Measurements from ENCODE around the gene NUDT8.

The NUDT8 gene

GRCh38 chr11:67644042-67644441, 14.3 kb upstream of the NUDT8 start:
- 0 out of 2 replicates have a peak overlapping the region, but pooled peaks have one; percentile 1 for H3K27ac ChIP-seq
- TF ChIP-seq CTCF (conservative IDR thresholded peaks at IDR 0.05) (no peak; the same call in 1 of the 2 replicates), ZFX (IDR thresholded peaks at IDR 0.05) (no peak)

GRCh38 chr11:67642173-67643120, 12.7 kb upstream of the NUDT8 start:
- TF ChIP-seq CTCF (conservative IDR thresholded peaks at IDR 0.05) = no peak
- TF ChIP-seq ZFX (IDR thresholded peaks at IDR 0.05) = no peak

GRCh38 chr11:67641338-67642172, 11.8 kb upstream of the NUDT8 start:
- TF ChIP-seq ZFX (IDR thresholded peaks at IDR 0.05) (no peak), CTCF (conservative IDR thresholded peaks at IDR 0.05) (no peak)
- H3K27ac ChIP-seq = peak overlapping the region; percentile 90

More at GRCh38 chr11:67642173-67643120, 12.7 kb upstream of the NUDT8 start:
- H3K27ac ChIP-seq = no peak overlapping the region

- TF ChIP-seq CTCF (conservative IDR thresholded peaks at IDR 0.05) = no peak
- no peak for TF ChIP-seq ZFX (IDR thresholded peaks at IDR 0.05)
- peak overlapping the region; percentile 90 for H3K27ac ChIP-seq
Observed at GRCh38 chr11:67640758-67641337, 11.1 kb upstream of the NUDT8 start.

GRCh38 chr11:67640021-67640757, 10.5 kb upstream of the NUDT8 start:
- H3K27ac ChIP-seq = peak overlapping the region; percentile 90
- TF ChIP-seq ZFX (IDR thresholded peaks at IDR 0.05) = no peak
- TF ChIP-seq CTCF (conservative IDR thresholded peaks at IDR 0.05) = no peak

- peak within 1 kb of the TSS; percentile 90 for H3K27ac ChIP-seq
- TF ChIP-seq CTCF (conservative IDR thresholded peaks at IDR 0.05) (no peak), ZFX (IDR thresholded peaks at IDR 0.05) (no peak)
Observed at GRCh38 chr11:67639438-67639859, 9.7 kb upstream of the NUDT8 start, which contains the start of gene TBX10. Gene TBX10 (minus strand): TSS chr11:67639763. CDS start chr11:67639472, 291 bp downstream.

Measured in C4-2B (cell line).